Uterus (tissue), 2 donors: ENCODE results near the gene KIAA1217.

Source experiments
- CTCF ChIP-seq, 4 experiments: fragments of 200-600 bp in 2 of 4; fragments of 450-650 bp in 2 of 4; sonication (generic) in 2 of 4; IDR thresholded peaks; one replicate each; pipeline ENCODE4 v1.5.1; 2016 to 2019; ENCODE audit warnings: antibody characterized with exemption in 4 of 4, mild to moderate bottlenecking in 2 of 4, moderate library complexity in 1 of 4
- POLR2A ChIP-seq, 2 donors: fragments of 450-650 bp; IDR thresholded peaks; one replicate each; pipeline ENCODE4 v1.6.1; 2016; ENCODE audit warnings: antibody characterized with exemption in 2 of 2, mild to moderate bottlenecking in 1 of 2, moderate library complexity in 1 of 2

- TF ChIP-seq POLR2A (IDR thresholded peaks at IDR 0.05), result no peak
- TF ChIP-seq CTCF (IDR thresholded peaks at IDR 0.05), result no peak
Measured at GRCh38 chr10:24287559-24288195, 78.7 kb downstream of the KIAA1217 start.
